ENCODE data around the gene SH2D7. TPM values are rescaled to one million over a fixed set of nuclear protein-coding genes. Genes with fewer than 3 reads are reported as not detected.

Gene SH2D7
- total RNA-seq, 2 experiments from 2014 or later, result not detected

GRCh38 chr15:78075490-78076230 is 16.7 kb upstream of the SH2D7 start:
- ChIA-PET POLR2A (interaction anchor here (0.6 to 3.3 kb wide), 5 partner anchors 10 to 41 kb away, joined by 3 to 17 read pairs (median 4); no protein-coding TSS in a partner anchor), CTCF (interaction anchor here (0.7 to 6.5 kb wide), 7 partner anchors 9 to 116 kb away, joined by 3 to 25 read pairs (median 3); no protein-coding TSS in a partner anchor)
- DNase-seq, result no peak
- H3K36me3 Mint-ChIP-seq (ENCODE audit: low read depth), result peaks cover 17% of the 10 kb centered on the region
- TF ChIP-seq, protein P1, sequence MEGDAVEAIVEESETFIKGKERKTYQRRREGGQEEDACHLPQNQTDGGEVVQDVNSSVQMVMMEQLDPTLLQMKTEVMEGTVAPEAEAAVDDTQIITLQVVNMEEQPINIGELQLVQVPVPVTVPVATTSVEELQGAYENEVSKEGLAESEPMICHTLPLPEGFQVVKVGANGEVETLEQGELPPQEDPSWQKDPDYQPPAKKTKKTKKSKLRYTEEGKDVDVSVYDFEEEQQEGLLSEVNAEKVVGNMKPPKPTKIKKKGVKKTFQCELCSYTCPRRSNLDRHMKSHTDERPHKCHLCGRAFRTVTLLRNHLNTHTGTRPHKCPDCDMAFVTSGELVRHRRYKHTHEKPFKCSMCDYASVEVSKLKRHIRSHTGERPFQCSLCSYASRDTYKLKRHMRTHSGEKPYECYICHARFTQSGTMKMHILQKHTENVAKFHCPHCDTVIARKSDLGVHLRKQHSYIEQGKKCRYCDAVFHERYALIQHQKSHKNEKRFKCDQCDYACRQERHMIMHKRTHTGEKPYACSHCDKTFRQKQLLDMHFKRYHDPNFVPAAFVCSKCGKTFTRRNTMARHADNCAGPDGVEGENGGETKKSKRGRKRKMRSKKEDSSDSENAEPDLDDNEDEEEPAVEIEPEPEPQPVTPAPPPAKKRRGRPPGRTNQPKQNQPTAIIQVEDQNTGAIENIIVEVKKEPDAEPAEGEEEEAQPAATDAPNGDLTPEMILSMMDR (IDR thresholded peaks at IDR 0.05), result no peak
- intact Hi-C loops (cut with micrococcal nuclease), result loop anchor here (2.0 kb wide), 1 partner anchor 19 kb away; no protein-coding TSS in a partner anchor
- ATAC-seq, result no peak
- H3K4me3 Mint-ChIP-seq, result peak overlapping the region; percentile 91
- peaks cover 46% of the 10 kb centered on the region for H3K4me1 Mint-ChIP-seq (ENCODE audit: low read depth)
- H3K27ac Mint-ChIP-seq, result peak overlapping the region; percentile 88
- no peaks in the 10 kb centered on the region for H3K9me3 Mint-ChIP-seq
- no peaks in the 10 kb centered on the region for H3K27me3 Mint-ChIP-seq

GRCh38 chr15:78076231-78077052 is 15.9 kb upstream of the SH2D7 start:
- ATAC-seq, result peak; percentile 26

DNA sequence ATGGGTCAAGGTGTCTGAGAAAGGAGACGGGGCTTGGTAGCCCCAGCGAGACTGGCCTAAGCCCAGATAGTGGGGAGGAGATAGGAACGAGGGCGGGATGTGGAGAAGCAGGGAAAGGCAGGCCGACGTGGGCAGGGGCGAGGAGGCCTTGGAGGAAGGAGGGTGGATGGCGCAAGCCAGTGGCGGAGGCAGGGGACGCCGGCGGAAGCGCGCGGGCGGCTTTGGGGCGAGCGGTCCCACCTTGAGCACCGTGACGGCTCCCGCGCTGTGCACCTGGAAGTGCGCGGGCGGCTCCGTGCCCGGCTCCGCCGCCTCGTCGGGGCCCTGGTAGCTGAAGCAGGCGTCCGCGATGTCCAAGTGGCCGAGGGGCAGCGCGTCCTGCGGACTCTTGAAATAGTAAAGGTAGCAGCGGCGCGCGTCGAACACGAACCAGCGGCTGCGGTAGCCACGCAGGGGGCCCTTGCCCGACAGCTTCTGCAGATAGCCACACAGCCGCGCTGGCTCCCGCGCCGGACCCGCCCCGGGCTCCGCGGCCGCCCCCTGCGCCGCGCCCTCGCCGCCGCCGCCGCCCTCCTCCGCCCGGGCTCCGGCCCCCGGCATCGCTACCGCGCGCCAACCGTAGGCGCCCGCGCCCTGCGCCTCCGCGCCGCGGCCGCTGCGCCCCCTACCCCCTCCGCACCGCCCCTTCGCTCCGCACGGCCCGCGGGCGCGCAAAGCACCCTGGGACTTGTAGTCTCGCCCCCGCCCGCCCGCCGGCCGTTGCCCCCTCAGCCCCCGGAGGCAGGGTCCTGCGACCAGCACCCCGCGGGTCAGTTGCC is 15.1 kb upstream of the SH2D7 start, which contains the start of gene TBC1D2B:
Gene TBC1D2B (minus strand): TSS at position 659 of the 818 bp plus-strand sequence. CDS start 59 bp downstream, at position 600.
- TF ChIP-seq, protein P1 (IDR thresholded peaks at IDR 0.05), result no peak
- Mint-ChIP-seq H3K36me3 (ENCODE audit: low read depth) (peaks cover 14% of the 10 kb centered on the region), H3K9me3 (no peaks in the 10 kb centered on the region), H3K4me1 (ENCODE audit: low read depth) (peaks cover 38% of the 10 kb centered on the region), H3K27ac (peak within 1 kb of the TSS; percentile 92), H3K27me3 (no peaks in the 10 kb centered on the region), H3K4me3 (peak within 1 kb of the TSS; percentile 91)
- DNase-seq (peak; percentile 71), ATAC-seq (peak; percentile 82)
- intact Hi-C loops (cut with micrococcal nuclease), result loop anchor here (2.0 kb wide), 1 partner anchor 20 kb away; no protein-coding TSS in a partner anchor
- POLR2A ChIA-PET, result interaction anchor here (2.3 to 3.3 kb wide), 2 partner anchors 27 to 42 kb away, joined by 10 to 17 read pairs; no protein-coding TSS in a partner anchor
- CTCF ChIA-PET, result interaction anchor here (1.0 to 6.5 kb wide), 4 partner anchors 32 to 66 kb away, joined by 3 to 25 read pairs (median 3); no protein-coding TSS in a partner anchor

More at GRCh38 chr15:78076231-78077052, 15.9 kb upstream of the SH2D7 start:
- Mint-ChIP-seq H3K36me3 (ENCODE audit: low read depth) (peaks cover 15% of the 10 kb centered on the region), H3K27me3 (no peaks in the 10 kb centered on the region), H3K9me3 (no peaks in the 10 kb centered on the region), H3K4me1 (ENCODE audit: low read depth) (peaks cover 42% of the 10 kb centered on the region), H3K27ac (peak overlapping the region; percentile 88), H3K4me3 (peak overlapping the region; percentile 91)
- CTCF ChIA-PET, result interaction anchor here (0.9 to 6.5 kb wide), 5 partner anchors 10 to 65 kb away, joined by 3 to 25 read pairs (median 3); no protein-coding TSS in a partner anchor
- POLR2A ChIA-PET, result interaction anchor here (0.6 to 3.3 kb wide), 6 partner anchors 11 to 41 kb away, joined by 3 to 17 read pairs (median 4); no protein-coding TSS in a partner anchor
- peak; percentile 31 for DNase-seq
- intact Hi-C loops (cut with micrococcal nuclease), result loop anchor here (2.0 kb wide), 1 partner anchor 20 kb away; no protein-coding TSS in a partner anchor
- TF ChIP-seq, protein P1 (IDR thresholded peaks at IDR 0.05), result no peak

- ATAC-seq, result peak; percentile 17
- peaks cover 14% of the 10 kb centered on the region for H3K36me3 Mint-ChIP-seq (ENCODE audit: low read depth)
- H3K4me3 Mint-ChIP-seq, result peak overlapping the region; percentile 80
- H3K9me3 Mint-ChIP-seq, result no peaks in the 10 kb centered on the region
- intact Hi-C loops (cut with micrococcal nuclease), result loop anchor here (2.0 kb wide), 1 partner anchor 21 kb away; no protein-coding TSS in a partner anchor
- TF ChIP-seq, protein P1 (IDR thresholded peaks at IDR 0.05), result no peak
- H3K4me1 Mint-ChIP-seq (ENCODE audit: low read depth), result peaks cover 38% of the 10 kb centered on the region
- DNase-seq, result no peak
- ChIA-PET POLR2A (interaction anchor here (1.3 to 3.3 kb wide), 3 partner anchors 26 to 43 kb away, joined by 4 to 17 read pairs (median 10); no protein-coding TSS in a partner anchor), CTCF (interaction anchor here (1.0 to 6.5 kb wide), 4 partner anchors 33 to 67 kb away, joined by 3 to 25 read pairs (median 3); no protein-coding TSS in a partner anchor)
- H3K27me3 Mint-ChIP-seq, result no peaks in the 10 kb centered on the region
- peak overlapping the region; percentile 92 for H3K27ac Mint-ChIP-seq
Measured at GRCh38 chr15:78077871-78078210, 14.5 kb upstream of the SH2D7 start.
